K562 (cell line): ENCODE results near the gene E2F1. TPM values are rescaled to one million over a fixed set of nuclear protein-coding genes. Genes with fewer than 3 reads are reported as not detected.

Experiments
- ATAC-seq: fragments of 200-7000 bp; cut with Tn5 transposase; 3 replicates; pipeline ENCODE4 v1.9.1; 2020; ENCODE audit warnings: moderate library complexity
- BruUV-seq: library from RNA; stranded (reverse); fragments of 400-500 nt; replicated peaks from 2 replicates; lab custom pipeline; 2021; lab: Mats Ljungman, UMichigan
- CTCF ChIA-PET: fragments of 300-600 bp; formaldehyde crosslinking; extraction: SDS; loops from one replicate; lab custom pipeline; 2021; ENCODE audit warnings: low intra/inter-chr PET ratio; lab: Yijun Ruan, JAX
- POLR2A ChIA-PET: fragments of 300-600, 350-650 bp; sonication (Branson Sonifier 250); formaldehyde crosslinking; extraction: SDS; loops from one replicate; lab custom pipeline; 2021; ENCODE audit warnings: antibody characterized with exemption, inconsistent platforms; lab: Yijun Ruan, JAX
- DNase-seq, 4 experiments: peaks; one replicate each; pipeline versions ENCODE4 v3.0.0 to v3.0.0-alpha.2; 2011 to 2018; ENCODE audit warnings: low spot score in 3 of 4, mixed read lengths in 3 of 4; ENCODE audit errors: extremely low read depth in 1 of 4
- FAIRE-seq: peaks from 2 replicates; lab custom pipeline; 2011; peaks lifted over from hg19 to GRCh38; lab: Jason Lieb, UNC
- H2AFZ ChIP-seq: 2 replicates; pipeline ENCODE4 v1.6.0; 2011; ENCODE audit warnings: low read depth, low read length, control low read depth, inconsistent platforms
- H3K27ac ChIP-seq: fragments of 200-600 bp; 3 replicates; pipeline ENCODE4 v1.8.0; 2011; ENCODE audit warnings: low read depth, mild to moderate bottlenecking, control low read depth, inconsistent platforms, low read length, moderate library complexity, mixed read lengths; ENCODE audit errors: extremely low read depth
- H3K27me3 ChIP-seq, 2 experiments: fragments of 300-600 bp in 1 of 2; 2 replicates in 1 of 2; 3 replicates in 1 of 2; pipeline versions ENCODE4 v1.6.0 to v1.8.0; 2011; ENCODE audit warnings: inconsistent platforms in 2 of 2, low read length in 2 of 2, mild to moderate bottlenecking in 1 of 2, mixed read lengths in 1 of 2, moderate library complexity in 1 of 2; ENCODE audit not compliant: control insufficient read depth in 2 of 2, insufficient read depth in 2 of 2
- H3K36me3 ChIP-seq: fragments of 300-600 bp; 3 replicates; pipeline ENCODE4 v1.8.0; 2011; ENCODE audit warnings: mild to moderate bottlenecking, low read length, inconsistent platforms; ENCODE audit not compliant: control insufficient read depth, insufficient read depth
- H3K4me1 ChIP-seq, 2 experiments: fragments of 200-600 bp in 1 of 2; replicated peaks in 1 of 2; 2 replicates in 1 of 2; 3 replicates in 1 of 2; pipeline versions ENCODE4 v1.5.1 to v1.8.0; 2011; ENCODE audit warnings: inconsistent platforms in 2 of 2, low read length in 2 of 2, mild to moderate bottlenecking in 1 of 2, mixed read lengths in 1 of 2, moderate library complexity in 1 of 2; ENCODE audit not compliant: control insufficient read depth in 2 of 2, insufficient read depth in 2 of 2
- H3K4me2 ChIP-seq: 2 replicates; pipeline ENCODE4 v1.6.1; 2011; ENCODE audit warnings: low read length, control low read depth, inconsistent platforms, mixed read lengths; ENCODE audit not compliant: insufficient read depth
- H3K4me3 ChIP-seq: fragments of 200-600 bp; sonication (generic), shearing (Covaris generic); 2 replicates; pipeline ENCODE4 v1.5.1; 2016; ENCODE audit warnings: control low read depth, inconsistent platforms
- H3K79me2 ChIP-seq: fragments of 200-600 bp; 3 replicates; pipeline ENCODE4 v1.8.0; 2011; ENCODE audit warnings: low read length, inconsistent platforms; ENCODE audit not compliant: control insufficient read depth, insufficient read depth
- H3K9ac ChIP-seq, 2 experiments: 2 replicates each; pipeline versions ENCODE4 v1.6.0 to v1.6.1; 2011; ENCODE audit warnings: low read depth in 2 of 2, low read length in 2 of 2, control low read depth in 1 of 2, inconsistent platforms in 1 of 2, mild to moderate bottlenecking in 1 of 2, mixed read lengths in 1 of 2; ENCODE audit not compliant: insufficient read depth in 1 of 2
- H3K9me1 ChIP-seq: one replicate; pipeline ENCODE4 v1.6.0; 2011; ENCODE audit warnings: inconsistent platforms, mild to moderate bottlenecking, low read length, moderate library complexity; ENCODE audit not compliant: control insufficient read depth, insufficient read depth
- H3K9me3 ChIP-seq: replicated peaks from 2 replicates; pipeline ENCODE4 v1.5.1; 2011; ENCODE audit warnings: low read depth, low read length, inconsistent platforms; ENCODE audit not compliant: control insufficient read depth, insufficient read depth
- H4K20me1 ChIP-seq: replicated peaks from 2 replicates; pipeline ENCODE4 v1.6.1; 2011; ENCODE audit warnings: low read length, inconsistent platforms, mixed read lengths; ENCODE audit not compliant: control insufficient read depth, insufficient read depth
- ELF4 ChIP-seq: fragments of 450-650 bp; formaldehyde crosslinking; IDR thresholded peaks from 2 replicates; pipeline ENCODE4 v1.4.0; 2022; ENCODE audit warnings: missing genetic modification characterization
- PRDM10 ChIP-seq: fragments of 450-650 bp; IDR thresholded peaks from 2 replicates; pipeline ENCODE4 v1.6.1; 2018; ENCODE audit not compliant: partially characterized antibody
- RCOR1 ChIP-seq, 2 experiments: IDR thresholded peaks; 2 replicates each; pipeline ENCODE4 v1.6.1; 2012; ENCODE audit warnings: low read depth in 2 of 2, low read length in 2 of 2, borderline replicate concordance in 1 of 2, improper control_type of control experiment in 1 of 2
- WGBS: fragments of 100-300 bp; shearing (Covaris generic); methylation state at CpG from one replicate; pipeline ENCODE4 v1.1.6; 2016; ENCODE audit warnings: low coverage, mixed read lengths; ENCODE audit not compliant: insufficient coverage; ENCODE audit errors: missing lambda C conversion rate; 5-methylcytosine and 5-hydroxymethylcytosine counted together
- in situ Hi-C: fragments of 300-500 bp; cut with MboI; formaldehyde crosslinking; loops from 4 replicates; pipeline ENCODE4 v1.15.0; 2018; ENCODE audit warnings: inconsistent platforms, mixed read lengths
- intact Hi-C: fragments of 100-400 bp; cut with micrococcal nuclease; formaldehyde crosslinking; loops from 2 replicates; pipeline ENCODE4 v1.14.2; 2022
- polyA plus RNA-seq, 8 experiments: library from polyadenylated mRNA; depleted of rRNA in 4 of 8; stranded (reverse) in 5 of 8; unstranded in 3 of 8; fragments of >200 nt; fragmentation: Nextera tagmentation in 2 of 8; fragmentation: Illumina TruSeq in 1 of 8; extraction: Ambion mirVana in 2 of 8; extraction: Trizol in 1 of 8; gene quantifications; 2 replicates each; pipeline versions ENCODE4 v1.2.1 to v1.2.3, GENCODE V29; 2011 to 2014; ENCODE audit warnings: inconsistent platforms in 1 of 8, missing spikeins in 1 of 8
- total RNA-seq, 7 experiments: library from RNA; depleted of rRNA in 6 of 7; stranded (reverse); fragments of >200 nt in 6 of 7; fragmentation: Illumina TruSeq in 2 of 7; extraction: Trizol in 2 of 7; gene quantifications; 2 replicates each; pipeline versions ENCODE4 v1.2.1 to v1.2.3, GENCODE V29; 2011 to 2021; ENCODE audit warnings: low replicate concordance in 1 of 7

Gene E2F1
- total and polyA plus RNA-seq, 9 of the 15 experiments (the other 6 are each of a cell fraction or from before 2014, with no cell fraction given), result 0.14 to 30.6 (median 13.1) TPM

GRCh38 chr20:33681728-33682353, 4.3 kb downstream of the E2F1 start:
- no peaks in the 10 kb centered on the region for H3K9me3 ChIP-seq
- in situ Hi-C loops (no loop called here), intact Hi-C loops (no loop called here)
- CTCF ChIA-PET, result no interaction called here
- peaks cover 47% of the 10 kb centered on the region; the same call in 2 of the 3 replicates for H3K36me3 ChIP-seq
- no peak overlapping the region for H3K4me2 ChIP-seq
- no peak for FAIRE-seq
- DNase-seq, result peak in 1 of 4 experiments; percentile 5
- peak overlapping the region in 1 of 2 experiments; percentile 80; a peak in 2 of 4 replicates for H3K9ac ChIP-seq
- no peak overlapping the region for H3K27ac ChIP-seq
- H2AFZ ChIP-seq, result no peak overlapping the region
- POLR2A ChIA-PET, result interaction anchor here (0.6 to 2.2 kb wide), 6 partner anchors 9 to 1032 kb away, joined by 3 to 11 read pairs (median 6); partner anchors contain the start of genes ACTL10 and ZNF341
- peaks cover 12 to 45% of the 10 kb centered on the region in 2 experiments for H3K4me1 ChIP-seq
- TF ChIP-seq ELF4 (CRISPR knock-in tag), result no peak
- peak; percentile 94 for TF ChIP-seq PRDM10
- no peak for TF ChIP-seq RCOR1 (IDR thresholded peaks at IDR 0.05; ENCODE audit: borderline replicate concordance in 1 of 2, low read depth in 2 of 2, low read length in 2 of 2)
- ATAC-seq, result no peak
- H3K4me3 ChIP-seq, result no peak overlapping the region
- no peaks in the 10 kb centered on the region for H3K27me3 ChIP-seq
- H3K79me2 ChIP-seq, result peaks cover 35% of the 10 kb centered on the region
- H4K20me1 ChIP-seq, result peaks cover 28% of the 10 kb centered on the region; the same call in 1 of the 2 replicates
- no peaks in the 10 kb centered on the region for H3K9me1 ChIP-seq
- BruUV-seq, result no TSS peak
- 53% methylated on average over 9 of the region's 9 CpGs for WGBS
